Spleen (tissue), 11 donors: ENCODE measurements around the gene C5orf58. TPM values are rescaled to one million over a fixed set of nuclear protein-coding genes. Genes with fewer than 3 reads are reported as not detected.
A peak's percentile ranks its signal among the peaks of the same experiment; 100 is the strongest.

Experiments used
- DNase-seq: peaks from one replicate; pipeline ENCODE4 v3.0.0-alpha.2; 2020
- H3K27ac ChIP-seq, 8 donors: fragments of 200-600 bp; sonication (generic) in 7 of 8; 1 replicate in 4 of 8; 2 replicates in 4 of 8; pipeline versions ENCODE4 v1.5.0 to v1.8.0; 2016 to 2021; ENCODE audit warnings: inconsistent platforms in 4 of 8, mild to moderate bottlenecking in 4 of 8, moderate library complexity in 1 of 8
- H3K27me3 ChIP-seq, 7 donors: fragments of 200-600 bp; sonication (generic) in 6 of 7; replicated peaks in 1 of 7; 1 replicate in 4 of 7; 2 replicates in 3 of 7; pipeline versions ENCODE4 v1.5.0 to v1.8.0; 2016 to 2021; ENCODE audit warnings: inconsistent platforms in 3 of 7, mild to moderate bottlenecking in 1 of 7
- H3K36me3 ChIP-seq, 6 donors: fragments of 200-600 bp; sonication (generic) in 5 of 6; 1 replicate in 4 of 6; 2 replicates in 2 of 6; pipeline versions ENCODE4 v1.5.0 to v1.8.0; 2016 to 2021; ENCODE audit warnings: inconsistent platforms in 2 of 6
- H3K4me1 ChIP-seq, 6 donors: fragments of 200-600 bp; sonication (generic) in 5 of 6; 1 replicate in 3 of 6; 2 replicates in 3 of 6; pipeline versions ENCODE4 v1.5.0 to v1.8.0; 2016 to 2021; ENCODE audit warnings: inconsistent platforms in 3 of 6
- H3K4me3 ChIP-seq, 8 donors: fragments of 200-600 bp; sonication (generic) in 7 of 8; 1 replicate in 4 of 8; 2 replicates in 4 of 8; pipeline versions ENCODE4 v1.5.0 to v1.8.0; 2016 to 2021; ENCODE audit warnings: inconsistent platforms in 4 of 8, mild to moderate bottlenecking in 4 of 8, moderate library complexity in 2 of 8
- H3K9me3 ChIP-seq, 8 donors: fragments of 200-600 bp; sonication (generic) in 7 of 8; 1 replicate in 4 of 8; 2 replicates in 4 of 8; pipeline versions ENCODE4 v1.5.0 to v1.8.0; 2016 to 2021; ENCODE audit warnings: inconsistent platforms in 4 of 8
- CTCF ChIP-seq, 11 experiments: fragments of 200-600 bp in 7 of 11; fragments of 450-650 bp in 4 of 11; sonication (generic) in 4 of 11; IDR thresholded peaks in 8 of 11; conservative IDR thresholded peaks in 3 of 11; 1 replicate in 7 of 11; 2 replicates in 4 of 11; pipeline versions ENCODE4 v1.4.0 to v1.8.0; 2016 to 2021; ENCODE audit warnings: antibody characterized with exemption in 11 of 11, inconsistent platforms in 4 of 11, mild to moderate bottlenecking in 1 of 11
- POLR2A ChIP-seq, 3 donors: fragments of 450-650 bp; IDR thresholded peaks; one replicate each; pipeline ENCODE4 v1.5.1; 2017; ENCODE audit warnings: antibody characterized with exemption in 3 of 3, mild to moderate bottlenecking in 1 of 3
- POLR2AphosphoS5 ChIP-seq, 3 donors: sonication (generic); formaldehyde crosslinking; IDR thresholded peaks; one replicate each; pipeline ENCODE4 v1.5.1; 2017; ENCODE audit warnings: antibody characterized with exemption in 3 of 3
- WGBS, 5 donors: extraction: QIAGEN DNeasy Blood & Tissue Kit in 3 of 5; methylation state at CpG; one replicate each; pipeline versions ENCODE4 v1.1.5 to v1.1.7; 2013 to 2018; 5-methylcytosine and 5-hydroxymethylcytosine counted together
- intact Hi-C: fragments of 100-400 bp; cut with DNase I; formaldehyde crosslinking; loops from one replicate; pipeline ENCODE4 v1.15.0; 2023; ENCODE audit warnings: low total_unique reads
- polyA plus RNA-seq, 3 donors: library from polyadenylated mRNA; stranded (reverse); fragments of 200-250 nt; gene quantifications; one replicate each; pipeline ENCODE4 v1.2.1, GENCODE V29; 2013
- total RNA-seq, 7 donors: library from RNA; depleted of rRNA in 3 of 7; stranded (reverse); fragments of >200 nt in 3 of 7; fragmentation: NEBNext Ultra II Directional in 4 of 7; extraction: Animal tissue kit (Norgen Biotek cat#: 25700) in 4 of 7; gene quantifications; one replicate each; pipeline versions ENCODE4 v1.1.0 to v1.2.1, GENCODE V29; 2016 to 2021
- donor health status: healthy with polysubstance abuse.
- donor health status: DM: no; HTN: no; CAD: no; lungs with moderate emphysema.
- donor health status: DM: no; HTN: no; CAD: no.
- donor health status: Bipolar disorder and iron deficiency.
- donor health status: healthy.
- donor health status: DM: no; HTN: no; CAD: no.
- donor health status: DM: yes; HTN: yes; CAD: no.

The C5orf58 gene
- total and polyA plus RNA-seq, 10 donors, result 0.35 TPM; not detected in 9

GRCh38 chr5:170252720-170253350 is 20.1 kb downstream of the C5orf58 start:
- Histone ChIP-seq H3K27me3 (no peaks in the 10 kb centered on the region), H3K4me1 (peaks cover 2 to 93% (median 34%) of the 10 kb centered on the region in 6 donors), H3K27ac (no peak overlapping the region), H3K4me3 (no peak overlapping the region), H3K9me3 (no peaks in the 10 kb centered on the region), H3K36me3 (peaks cover 0 to 100% (median 87%) of the 10 kb centered on the region in 6 donors)
- intact Hi-C loops, result no loop called here
- no peak for DNase-seq
- TF ChIP-seq POLR2AphosphoS5 (IDR thresholded peaks at IDR 0.05), result no peak
- no peak for TF ChIP-seq CTCF (IDR thresholded peaks at IDR 0.05 in 8 of 11, conservative IDR thresholded peaks at IDR 0.05 in 3 of 11)
- TF ChIP-seq POLR2A (IDR thresholded peaks at IDR 0.05), result no peak
- 76 to 90% (median 86%) methylated on average over 9 of the region's 9 CpGs for WGBS, 5 donors

GRCh38 chr5:170254056-170254455 is 21.3 kb downstream of the C5orf58 start:
- Histone ChIP-seq H3K4me1 (peaks cover 2 to 83% (median 32%) of the 10 kb centered on the region in 6 donors), H3K36me3 (peaks cover 0 to 100% (median 84%) of the 10 kb centered on the region in 6 donors), H3K4me3 (no peak overlapping the region), H3K27me3 (no peaks in the 10 kb centered on the region), H3K9me3 (no peaks in the 10 kb centered on the region), H3K27ac (peak overlapping the region in 4 of 8 donors; percentile 2 to 62 (median 24))
- 59 to 82% (median 69%) methylated on average over 8 of the region's 8 CpGs for WGBS, 5 donors
- DNase-seq, result no peak
- peak in 1 of 3 donors; percentile 69 for TF ChIP-seq POLR2AphosphoS5 (IDR thresholded peaks at IDR 0.05)
- no peak for TF ChIP-seq POLR2A (IDR thresholded peaks at IDR 0.05)
- intact Hi-C loops, result no loop called here

GRCh38 chr5:170256571-170256970 is 23.8 kb downstream of the C5orf58 start:
- Histone ChIP-seq H3K36me3 (peaks cover 4 to 100% (median 79%) of the 10 kb centered on the region in 6 donors), H3K4me3 (no peak overlapping the region), H3K27ac (peak overlapping the region in 3 of 8 donors; percentile 1 to 34 (median 23)), H3K27me3 (no peaks in the 10 kb centered on the region), H3K9me3 (no peaks in the 10 kb centered on the region), H3K4me1 (peaks cover 2 to 84% (median 32%) of the 10 kb centered on the region in 6 donors)
- intact Hi-C loops, result no loop called here
- WGBS, 5 donors, result 88 to 100% (median 91%) methylated on average over 1 of the region's 1 CpG
- TF ChIP-seq CTCF (IDR thresholded peaks at IDR 0.05 in 8 of 11, conservative IDR thresholded peaks at IDR 0.05 in 3 of 11), result no peak
- DNase-seq, result no peak

- Histone ChIP-seq H3K4me3 (no peak overlapping the region), H3K36me3 (peaks cover 4 to 100% (median 77%) of the 10 kb centered on the region in 6 donors), H3K9me3 (no peaks in the 10 kb centered on the region), H3K27ac (peak overlapping the region in 3 of 8 donors; percentile 1 to 34 (median 23)), H3K4me1 (peaks cover 2 to 85% (median 39%) of the 10 kb centered on the region in 6 donors), H3K27me3 (no peaks in the 10 kb centered on the region)
- intact Hi-C loops, result no loop called here
- no peak for DNase-seq
- 91 to 100% (median 94%) methylated on average over 4 of the region's 4 CpGs for WGBS, 5 donors
- TF ChIP-seq CTCF (IDR thresholded peaks at IDR 0.05 in 8 of 11, conservative IDR thresholded peaks at IDR 0.05 in 3 of 11), result no peak
- no peak for TF ChIP-seq POLR2A (IDR thresholded peaks at IDR 0.05)
- TF ChIP-seq POLR2AphosphoS5 (IDR thresholded peaks at IDR 0.05), result no peak
These were observed 24.6 kb downstream of the C5orf58 start for GRCh38 chr5:170257370-170257769.
